NCI-H1436 (cell line): ENCODE measurements around the gene ABCA12.

Experiments
- DNase-seq: peaks from one replicate; lab custom pipeline; 2025; lab: John Stamatoyannopoulos, UW

The ABCA12 gene

DNA sequence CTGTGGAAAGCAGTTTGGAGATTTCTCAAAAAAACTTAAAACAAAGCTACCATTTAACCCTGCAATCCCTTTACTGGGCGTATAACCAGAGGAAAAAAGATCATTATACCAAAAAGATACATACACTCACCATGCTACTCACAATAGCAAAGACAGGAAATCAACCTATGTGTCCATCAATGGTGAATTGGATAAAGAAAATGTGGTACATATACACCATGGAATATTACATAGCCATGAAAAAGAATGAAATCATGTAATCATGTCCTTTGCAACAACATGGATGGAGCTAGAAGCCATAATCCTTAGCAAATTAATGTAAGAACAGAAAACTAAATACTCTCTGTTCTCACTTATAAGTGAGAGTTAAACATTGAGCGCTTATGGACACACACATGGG, 18.6 kb downstream of the ABCA12 start:
- DNase-seq, result no peak

DNA sequence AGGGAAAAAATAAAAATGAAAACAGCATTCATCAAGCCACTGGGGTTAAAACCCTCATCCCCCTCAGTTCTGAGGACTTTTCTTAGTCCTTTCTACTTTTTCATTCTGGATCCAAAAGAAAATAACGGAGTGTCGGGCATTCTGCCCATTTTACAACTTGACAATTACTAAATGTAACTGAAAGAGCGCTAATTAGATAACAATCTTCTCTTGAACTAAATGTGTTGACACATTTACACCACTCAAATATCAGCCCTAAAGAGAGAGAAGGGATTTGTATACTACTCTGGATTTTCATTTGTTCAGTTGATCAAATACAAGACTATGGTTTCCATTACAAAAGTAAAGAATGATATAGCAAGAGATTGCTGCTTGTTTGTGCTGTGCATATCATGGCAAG, 27.5 kb downstream of the ABCA12 start:
- peak; percentile 25 for DNase-seq

DNA sequence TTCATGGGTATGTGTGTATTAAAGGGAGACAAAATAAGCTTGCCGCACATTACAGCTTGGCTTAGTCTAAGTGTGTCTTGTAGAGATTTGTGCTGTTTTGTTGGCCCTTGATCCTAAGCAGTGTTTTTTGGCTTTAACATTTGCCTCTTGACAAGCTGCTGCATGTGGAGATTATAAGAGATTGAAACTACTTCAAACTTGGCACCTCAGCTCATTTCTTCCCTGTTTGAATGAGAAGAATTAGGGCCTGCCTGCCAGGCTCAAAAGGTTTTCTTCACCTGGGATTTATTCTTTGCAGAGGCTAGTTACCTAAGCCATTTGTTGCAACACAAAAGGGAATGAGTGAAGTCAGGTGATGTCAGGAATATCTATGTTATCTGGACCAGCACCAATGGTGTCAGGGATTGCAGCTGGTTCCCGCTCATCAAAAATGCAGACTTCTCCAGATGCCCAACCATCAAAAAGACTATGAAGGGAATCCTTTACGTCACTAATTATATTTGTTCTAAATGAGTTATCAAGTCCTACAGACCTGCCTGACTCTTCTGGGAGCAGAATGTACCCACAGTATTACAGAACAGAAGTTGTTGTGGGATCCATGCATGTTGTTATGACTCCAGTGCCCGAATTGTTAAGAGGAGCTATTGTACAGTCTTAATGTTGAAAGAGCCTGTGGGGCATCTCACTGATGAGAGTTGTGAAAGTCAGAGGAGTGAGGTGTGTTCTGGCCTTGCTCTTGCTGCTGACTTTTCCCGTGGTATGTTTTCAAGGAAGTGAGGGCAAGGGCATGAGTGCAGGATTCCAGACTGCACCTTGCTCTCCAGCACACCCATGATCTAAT, 31.0 kb downstream of the ABCA12 start:
- DNase-seq, result no peak

GRCh38 chr2:215105607-215106354, 32.6 kb downstream of the ABCA12 start:
- no peak for DNase-seq

- no peak for DNase-seq
These were observed 34.2 kb downstream of the ABCA12 start for GRCh38 chr2:215104226-215104625.

DNA sequence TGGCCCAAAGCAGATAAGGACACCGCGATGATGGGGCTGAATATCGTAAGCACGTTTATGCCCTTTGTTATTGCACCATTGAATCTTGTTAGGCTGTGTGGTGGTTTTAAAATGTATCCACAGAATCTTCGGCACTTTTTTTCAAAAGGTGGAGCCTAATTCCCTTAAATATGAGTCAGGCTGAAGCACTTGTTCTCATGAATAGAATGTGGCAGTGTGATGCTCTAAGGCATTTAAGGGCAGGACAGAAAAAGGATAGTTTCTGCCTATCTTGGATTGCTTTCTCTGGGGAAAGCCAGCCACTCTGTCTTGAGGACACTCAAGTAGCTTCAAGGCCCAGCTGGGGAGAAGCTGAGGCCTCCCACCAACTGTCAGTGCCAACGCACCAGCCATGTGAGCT, 39.6 kb downstream of the ABCA12 start:
- DNase-seq, result no peak

GRCh38 chr2:215084080-215084479, 54.3 kb downstream of the ABCA12 start:
- no peak for DNase-seq

- DNase-seq, result no peak
These were observed 55.3 kb downstream of the ABCA12 start for GRCh38 chr2:215083146-215083545.

DNA sequence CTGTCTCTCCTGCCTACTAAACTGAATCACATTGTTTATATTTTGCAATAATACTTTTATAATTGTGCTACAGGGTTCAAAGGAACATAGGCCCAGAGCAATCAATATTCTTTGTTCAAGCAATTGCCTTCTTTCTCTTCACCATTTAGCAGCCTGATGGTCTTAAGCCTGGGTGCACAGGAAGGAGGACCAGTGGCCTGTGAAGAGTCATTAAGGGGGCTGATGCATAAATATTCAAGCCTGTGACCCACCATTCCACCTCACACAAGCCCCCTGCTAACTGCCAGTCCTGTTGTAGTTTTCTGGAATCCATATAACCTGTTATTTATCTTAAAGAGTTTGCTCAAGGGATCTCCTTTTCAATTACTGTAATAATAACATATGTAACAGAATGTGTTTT, 56.0 kb downstream of the ABCA12 start:
- no peak for DNase-seq

GRCh38 chr2:215080545-215080944, 57.9 kb downstream of the ABCA12 start:
- no peak for DNase-seq

- no peak for DNase-seq
These were observed 66.8 kb downstream of the ABCA12 start for GRCh38 chr2:215071676-215072075.

DNA sequence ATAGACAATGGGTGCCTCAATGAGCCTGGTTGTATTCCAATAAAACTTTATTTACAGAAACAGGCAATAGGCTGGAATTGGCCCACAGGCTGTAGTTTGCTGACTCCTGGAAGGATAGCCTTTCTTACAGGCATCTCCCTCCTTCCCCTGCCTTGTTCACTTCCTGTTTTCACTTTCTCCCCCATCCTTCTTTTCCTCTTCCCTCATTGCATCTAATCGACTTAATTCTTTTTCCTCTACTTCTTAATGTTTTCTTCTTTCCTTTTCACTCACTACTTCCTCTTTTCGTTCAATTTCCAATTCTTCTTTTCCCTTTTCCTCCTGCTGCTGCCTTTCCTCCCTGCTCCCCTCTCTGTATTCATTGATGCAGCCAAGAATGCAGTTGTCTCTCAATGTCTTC, 70.0 kb downstream of the ABCA12 start:
- no peak for DNase-seq

- no peak for DNase-seq
These were observed 72.3 kb downstream of the ABCA12 start for GRCh38 chr2:215066124-215066523.

DNA sequence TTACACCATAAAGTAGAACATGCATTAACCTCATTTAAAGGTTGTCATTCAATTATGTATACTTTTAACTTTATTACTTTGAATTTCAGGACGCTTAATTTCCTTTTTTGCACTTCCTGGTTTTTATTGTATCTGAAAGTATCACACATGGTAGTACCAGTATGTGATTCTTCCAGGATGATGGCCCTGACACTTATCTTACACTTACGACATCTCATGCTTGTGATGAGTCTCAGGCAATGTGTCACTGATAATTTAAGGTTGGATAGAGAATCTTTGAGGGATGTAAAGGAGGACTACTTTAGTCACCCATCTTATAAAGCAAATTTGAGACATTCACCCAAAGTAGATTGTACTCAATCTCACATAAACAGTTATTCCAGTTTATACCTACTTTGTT, 74.9 kb downstream of the ABCA12 start:
- no peak for DNase-seq

- peak; percentile 8 for DNase-seq
These were observed 77.4 kb downstream of the ABCA12 start for GRCh38 chr2:215060861-215061536.

DNA sequence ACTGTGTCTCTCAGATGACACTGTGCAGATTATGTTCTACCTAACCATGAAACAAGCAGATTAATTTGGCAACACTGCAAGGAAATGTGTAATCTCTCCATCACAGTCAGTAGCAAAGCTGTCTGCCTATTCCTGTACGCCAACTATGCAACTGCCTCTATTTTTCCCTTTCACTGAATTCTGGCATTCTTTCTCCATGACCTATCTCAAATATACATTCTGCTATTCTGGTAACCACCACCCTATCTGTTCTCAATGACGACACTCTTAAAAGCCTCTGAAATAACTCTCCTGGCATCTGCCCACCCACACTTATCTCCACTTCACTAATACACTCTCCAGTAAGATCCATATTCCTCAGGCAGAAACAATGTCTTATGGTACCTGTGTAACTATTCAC, 78.7 kb downstream of the ABCA12 start:
- no peak for DNase-seq

- no peak for DNase-seq
These were observed 82.5 kb downstream of the ABCA12 start for GRCh38 chr2:215055891-215056290.

DNA sequence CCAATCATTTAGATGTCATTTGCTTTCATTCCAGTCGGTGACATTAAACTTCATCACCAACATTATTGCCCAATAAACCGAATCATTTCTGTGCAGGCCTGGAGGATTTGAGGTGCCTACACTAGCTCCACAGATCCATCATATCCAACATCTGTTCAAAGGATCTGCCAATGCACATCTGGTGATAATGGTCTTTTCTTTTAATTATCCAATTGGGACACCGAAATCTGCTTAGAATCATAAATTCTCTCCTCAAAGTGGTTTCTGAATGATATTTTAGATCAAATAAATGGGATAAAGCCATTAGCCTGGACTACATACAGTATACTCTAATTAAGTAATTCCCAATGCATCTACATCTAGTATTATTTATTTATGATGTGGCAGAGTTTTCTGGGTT, 85.6 kb downstream of the ABCA12 start:
- no peak for DNase-seq

DNA sequence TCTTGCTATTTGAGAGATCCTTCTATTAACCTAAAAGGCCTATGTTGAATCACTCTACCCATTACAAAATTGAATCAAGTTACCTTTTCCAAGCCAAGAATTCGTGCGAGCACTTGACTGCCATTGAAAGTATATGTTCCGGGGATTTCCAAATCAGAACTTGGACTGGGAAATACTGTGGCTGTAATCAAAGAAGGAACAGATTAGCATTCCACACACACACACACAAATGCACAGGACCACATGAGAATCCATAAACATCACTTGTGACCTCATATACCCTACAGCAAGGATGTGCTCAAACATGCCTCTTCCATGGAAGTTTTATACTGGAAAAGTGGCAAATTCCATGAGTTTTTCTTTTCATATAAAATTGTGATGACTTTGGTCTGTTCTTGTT, 86.0 kb downstream of the ABCA12 start:
- DNase-seq, result no peak

DNA sequence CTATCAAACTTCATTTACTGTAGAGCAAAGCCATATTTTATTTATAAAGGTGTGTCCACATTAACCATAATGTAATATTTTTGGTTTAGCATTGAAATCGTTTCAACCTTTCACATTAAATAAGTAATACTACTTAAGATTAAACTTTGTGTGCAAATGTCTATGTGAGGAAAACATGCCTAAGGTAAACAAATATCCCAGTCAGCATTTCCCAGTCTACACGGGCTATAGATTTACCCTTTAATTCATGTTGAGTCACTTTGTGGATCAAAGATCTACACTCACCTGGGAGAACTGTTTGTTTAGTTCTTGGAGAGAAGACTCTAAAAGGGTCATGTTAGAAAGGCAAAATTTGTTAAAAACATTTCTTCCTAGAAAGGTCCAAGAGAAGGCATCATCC, 89.1 kb downstream of the ABCA12 start:
- DNase-seq, result no peak

- DNase-seq, result no peak
These were observed 100.0 kb downstream of the ABCA12 start for GRCh38 chr2:215038421-215038820.

DNA sequence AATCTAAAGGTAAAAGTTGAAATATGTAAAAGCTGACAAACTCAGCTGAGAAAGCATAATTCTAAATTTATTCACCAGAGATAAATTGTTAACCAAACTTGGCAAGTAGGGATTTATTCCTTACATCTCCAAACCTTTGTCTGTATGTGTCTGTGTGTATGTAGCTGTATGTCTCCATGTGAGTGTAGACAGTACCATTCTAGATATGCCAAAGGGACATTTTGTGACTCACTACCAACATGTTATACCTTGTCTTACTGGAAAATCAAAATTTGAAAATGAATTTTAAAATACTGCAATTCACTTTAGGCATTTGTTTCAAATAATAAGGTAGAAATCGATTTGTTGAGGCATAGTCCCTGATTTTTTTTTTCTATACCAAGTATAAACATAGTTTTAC, 102.1 kb downstream of the ABCA12 start:
- no peak for DNase-seq

GRCh38 chr2:215034154-215034553, 104.3 kb downstream of the ABCA12 start:
- DNase-seq, result no peak
